Activated CD8-positive, alpha-beta T cell treated with anti-CD3 and anti-CD28 coated beads for 36 hours (primary cell): ENCODE data around the gene PCSK9. TPM values are rescaled to one million over a fixed set of nuclear protein-coding genes. Genes with fewer than 3 reads are reported as not detected.
"Not testable (repeated sequence)": the region's sequence is repeated elsewhere in the genome, so short reads cannot be mapped to it uniquely, and the experiment has no call there.

Source experiments
- ATAC-seq: fragments of 200-7000 bp; cut with Tn5 transposase; one replicate; pipeline ENCODE4 v1.10.0; 2021; ENCODE audit warnings: mild to moderate bottlenecking, moderate library complexity
- CTCF ChIA-PET: fragments of 350-600 bp; sonication (Branson Sonifier 250); formaldehyde crosslinking; loops from one replicate; lab custom pipeline; 2021; ENCODE audit warnings: antibody characterized with exemption; lab: Charles Lee
- POLR2A ChIA-PET: fragments of 350-600 bp; sonication (Branson Sonifier 250); formaldehyde crosslinking; loops from one replicate; lab custom pipeline; 2021; ENCODE audit warnings: antibody characterized with exemption; lab: Charles Lee
- DNase-seq: peaks from one replicate; pipeline ENCODE4 v3.0.0-alpha.2; 2020
- H3K27ac Mint-ChIP-seq: one replicate; pipeline ENCODE4 v1.8.0; 2021; ENCODE audit warnings: mild to moderate bottlenecking, mixed read lengths
- H3K27me3 Mint-ChIP-seq: one replicate; pipeline ENCODE4 v1.8.0; 2021; ENCODE audit warnings: mixed read lengths
- H3K36me3 Mint-ChIP-seq: one replicate; pipeline ENCODE4 v1.8.0; 2021; ENCODE audit warnings: low read depth, mixed read lengths
- H3K4me1 Mint-ChIP-seq: one replicate; pipeline ENCODE4 v1.8.0; 2021; ENCODE audit warnings: low read depth, mixed read lengths
- H3K4me3 Mint-ChIP-seq: one replicate; pipeline ENCODE4 v1.8.0; 2021; ENCODE audit warnings: mild to moderate bottlenecking, moderate library complexity, mixed read lengths
- H3K9me3 Mint-ChIP-seq: one replicate; pipeline ENCODE4 v1.8.0; 2021; ENCODE audit warnings: mixed read lengths
- intact Hi-C: fragments of 100-400 bp; cut with micrococcal nuclease; formaldehyde crosslinking; loops from one replicate; pipeline ENCODE4 v1.10.0; 2022
- total RNA-seq, 2 experiments: library from RNA; stranded (reverse); gene quantifications; one replicate each; pipeline ENCODE4 v1.2.3, GENCODE V29; 2021
- TF ChIP-seq, protein P1 (sequence below): fragments of 200-600 bp; IDR thresholded peaks from one replicate; pipeline ENCODE4 v1.8.0; 2022; ENCODE audit warnings: antibody characterized with exemption, mild to moderate bottlenecking

PCSK9 gene
- total RNA-seq, 2 experiments from 2014 or later: not detected

DNA sequence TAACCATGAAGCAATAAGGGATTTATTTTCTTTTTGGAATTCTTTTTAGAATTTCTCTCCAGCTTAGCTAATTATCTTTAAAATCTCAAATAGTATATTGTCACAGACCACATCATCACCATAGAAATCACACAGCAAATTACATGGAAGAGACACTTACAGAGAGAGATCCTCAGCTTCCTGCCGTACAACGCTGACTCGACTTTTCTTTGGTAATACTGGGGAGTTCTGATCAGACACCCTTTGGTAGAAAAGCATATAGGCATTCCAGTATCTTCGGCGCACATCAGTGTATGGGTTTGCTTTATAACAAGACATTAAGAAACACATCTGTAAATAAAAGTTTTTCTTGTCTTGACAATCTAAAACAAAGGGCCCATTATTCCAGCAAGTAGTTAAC lies 55.7 kb downstream of the PCSK9 start:
- Mint-ChIP-seq H3K4me1 (no peaks in the 10 kb centered on the region), H3K9me3 (no peaks in the 10 kb centered on the region), H3K4me3 (no peak overlapping the region), H3K27me3 (no peaks in the 10 kb centered on the region), H3K27ac (no peak overlapping the region), H3K36me3 (peaks cover 52% of the 10 kb centered on the region)
- ATAC-seq (no peak), DNase-seq (no peak)
- intact Hi-C loops: no loop called here
- POLR2A ChIA-PET: no interaction called here
- TF ChIP-seq, protein P1, sequence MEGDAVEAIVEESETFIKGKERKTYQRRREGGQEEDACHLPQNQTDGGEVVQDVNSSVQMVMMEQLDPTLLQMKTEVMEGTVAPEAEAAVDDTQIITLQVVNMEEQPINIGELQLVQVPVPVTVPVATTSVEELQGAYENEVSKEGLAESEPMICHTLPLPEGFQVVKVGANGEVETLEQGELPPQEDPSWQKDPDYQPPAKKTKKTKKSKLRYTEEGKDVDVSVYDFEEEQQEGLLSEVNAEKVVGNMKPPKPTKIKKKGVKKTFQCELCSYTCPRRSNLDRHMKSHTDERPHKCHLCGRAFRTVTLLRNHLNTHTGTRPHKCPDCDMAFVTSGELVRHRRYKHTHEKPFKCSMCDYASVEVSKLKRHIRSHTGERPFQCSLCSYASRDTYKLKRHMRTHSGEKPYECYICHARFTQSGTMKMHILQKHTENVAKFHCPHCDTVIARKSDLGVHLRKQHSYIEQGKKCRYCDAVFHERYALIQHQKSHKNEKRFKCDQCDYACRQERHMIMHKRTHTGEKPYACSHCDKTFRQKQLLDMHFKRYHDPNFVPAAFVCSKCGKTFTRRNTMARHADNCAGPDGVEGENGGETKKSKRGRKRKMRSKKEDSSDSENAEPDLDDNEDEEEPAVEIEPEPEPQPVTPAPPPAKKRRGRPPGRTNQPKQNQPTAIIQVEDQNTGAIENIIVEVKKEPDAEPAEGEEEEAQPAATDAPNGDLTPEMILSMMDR: no peak
- CTCF ChIA-PET: interaction anchor here (0.6 to 1.8 kb wide), 3 partner anchors 22 to 243 kb away, joined by 3 to 4 read pairs (median 3); no protein-coding TSS in a partner anchor

DNA sequence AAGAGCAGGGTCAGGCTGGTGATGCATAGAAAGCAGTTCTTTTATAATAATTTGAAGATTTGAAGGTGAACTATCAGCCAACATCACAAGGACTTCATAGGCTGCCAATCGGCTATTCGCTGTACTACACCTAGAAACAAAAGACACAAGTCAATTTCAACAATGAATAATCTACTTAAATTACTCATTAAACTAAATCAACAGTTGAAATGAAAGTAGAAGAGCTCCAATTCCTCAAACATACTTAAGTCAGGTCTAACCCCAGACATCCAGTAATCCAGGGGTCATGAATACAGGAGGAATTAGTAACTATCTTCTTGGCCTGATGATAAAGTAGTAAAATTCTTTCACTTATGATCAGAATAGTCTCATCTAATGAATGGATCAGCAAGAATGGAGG lies 64.5 kb downstream of the PCSK9 start:
- CTCF ChIA-PET: interaction anchor here (1.1 kb wide), 1 partner anchor 108 kb away, joined by 3 read pairs; no protein-coding TSS in a partner anchor
- no peak overlapping the region for H3K4me3 Mint-ChIP-seq
- no peaks in the 10 kb centered on the region for H3K4me1 Mint-ChIP-seq
- no peak overlapping the region for H3K27ac Mint-ChIP-seq
- DNase-seq: no peak
- ATAC-seq: no peak
- POLR2A ChIA-PET: no interaction called here
- no peaks in the 10 kb centered on the region for H3K9me3 Mint-ChIP-seq
- H3K36me3 Mint-ChIP-seq: peaks cover 30% of the 10 kb centered on the region
- H3K27me3 Mint-ChIP-seq: no peaks in the 10 kb centered on the region
- TF ChIP-seq, protein P1: no peak
- intact Hi-C loops: no loop called here

DNA sequence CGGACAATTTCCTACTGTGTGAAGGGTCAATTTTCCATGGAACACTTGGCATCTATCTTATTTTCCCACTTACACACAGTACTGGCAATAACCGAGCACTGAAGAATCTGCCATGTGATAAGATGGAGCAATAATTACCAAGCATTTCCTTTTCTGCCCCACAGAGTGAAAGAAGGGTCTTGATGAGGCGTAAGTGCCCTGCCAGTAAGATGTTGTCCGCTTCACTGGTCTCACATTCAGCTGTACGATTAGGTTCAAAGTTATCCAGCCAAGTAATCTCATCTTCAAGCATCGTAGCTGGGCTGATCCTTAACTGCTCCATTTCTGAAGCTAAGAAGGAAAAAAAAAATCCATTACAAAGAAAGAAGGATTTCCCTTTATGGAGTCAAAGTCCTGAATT lies 67.8 kb downstream of the PCSK9 start:
- no peak for DNase-seq
- intact Hi-C loops: no loop called here
- no peak overlapping the region for H3K27ac Mint-ChIP-seq
- H3K4me3 Mint-ChIP-seq: no peak overlapping the region
- no peaks in the 10 kb centered on the region for H3K27me3 Mint-ChIP-seq
- ChIA-PET POLR2A (no interaction called here), CTCF (no interaction called here)
- H3K36me3 Mint-ChIP-seq: peaks cover 40% of the 10 kb centered on the region
- no peaks in the 10 kb centered on the region for H3K4me1 Mint-ChIP-seq
- no peak for ATAC-seq
- TF ChIP-seq, protein P1: no peak
- H3K9me3 Mint-ChIP-seq: no peaks in the 10 kb centered on the region

DNA sequence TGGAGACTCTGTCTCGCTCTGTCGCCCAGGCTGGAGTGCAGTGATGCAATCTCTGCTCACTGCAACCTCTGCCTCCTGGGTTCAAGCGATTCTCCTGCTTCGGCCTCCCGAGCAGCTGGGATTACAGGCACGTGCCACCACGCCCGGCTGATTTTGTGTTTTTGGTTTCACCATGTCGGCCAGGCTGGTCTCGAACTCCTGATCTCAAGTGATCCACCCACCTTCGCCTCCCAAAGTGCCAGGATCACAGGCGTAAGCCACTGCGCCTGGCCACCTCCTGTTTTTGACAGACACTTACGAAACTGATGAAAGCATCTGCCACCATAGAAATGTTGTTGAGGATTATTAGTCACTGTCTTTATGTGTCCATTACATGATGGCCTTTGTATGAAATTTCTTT lies 69.7 kb downstream of the PCSK9 start:
- CTCF ChIA-PET, ATAC-seq, intact Hi-C loops, H3K9me3 Mint-ChIP-seq, POLR2A ChIA-PET, H3K27ac Mint-ChIP-seq, H3K4me3 Mint-ChIP-seq, DNase-seq, H3K27me3 Mint-ChIP-seq, H3K4me1 Mint-ChIP-seq: not testable (repeated sequence)
- peaks cover 48% of the 10 kb centered on the region for H3K36me3 Mint-ChIP-seq

Other genes starting within 250 kb of the PCSK9 start
- gene TTC22, start 238.2 kb upstream of the PCSK9 start, total RNA-seq: 1 to 10 TPM; 3.3 to 3.5 TPM
- 10 to 100 TPM; 59.5 to 64.7 TPM for gene DHCR24, start 152.4 kb upstream of the PCSK9 start, total RNA-seq
- gene TMEM61, start 58.9 kb upstream of the PCSK9 start, total RNA-seq: not detected
- not detected for gene BSND, start 40.6 kb upstream of the PCSK9 start, total RNA-seq
- 10 to 100 TPM; 39.4 to 47.0 TPM for gene USP24, start 175.8 kb downstream of the PCSK9 start, total RNA-seq